ENCODE measurements around the gene SEPHS2.
"Not testable (repeated sequence)": the region's sequence is repeated elsewhere in the genome, so short reads cannot be mapped to it uniquely, and the experiment has no call there.

DNA sequence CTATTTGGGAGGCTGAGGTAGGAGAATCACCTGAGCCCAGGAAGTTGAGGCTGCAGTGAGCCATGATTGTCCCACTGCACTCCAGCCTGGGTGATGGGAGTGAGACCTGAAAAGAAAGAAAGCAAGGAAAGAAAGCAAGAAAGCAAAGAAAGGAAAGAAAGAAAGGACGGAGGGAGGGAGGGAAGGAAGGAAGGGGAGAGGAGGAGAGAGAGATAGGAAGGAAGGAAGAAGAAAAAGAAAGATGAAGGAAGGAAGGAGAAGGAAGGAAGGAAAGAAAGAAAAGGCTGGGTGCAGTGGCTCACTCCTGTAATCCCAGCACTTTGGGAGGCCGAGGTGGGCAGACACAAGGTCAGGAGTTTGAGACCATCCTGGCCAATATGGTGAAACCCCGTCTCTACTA is 32.1 kb upstream of the SEPHS2 start:
- TF ChIP-seq CTCF (conservative IDR thresholded peaks at IDR 0.05; ENCODE audit: low read length); EZH2phosphoT487 (IDR thresholded peaks at IDR 0.05; ENCODE audit: borderline replicate concordance): not testable (repeated sequence)

Measured in Loucy (cell line).